8988T (cell line): ENCODE results near the gene KCNAB1.

Experiments
- DNase-seq: peaks from one replicate; pipeline ENCODE4 v3.0.0; 2011

The KCNAB1 gene

DNA sequence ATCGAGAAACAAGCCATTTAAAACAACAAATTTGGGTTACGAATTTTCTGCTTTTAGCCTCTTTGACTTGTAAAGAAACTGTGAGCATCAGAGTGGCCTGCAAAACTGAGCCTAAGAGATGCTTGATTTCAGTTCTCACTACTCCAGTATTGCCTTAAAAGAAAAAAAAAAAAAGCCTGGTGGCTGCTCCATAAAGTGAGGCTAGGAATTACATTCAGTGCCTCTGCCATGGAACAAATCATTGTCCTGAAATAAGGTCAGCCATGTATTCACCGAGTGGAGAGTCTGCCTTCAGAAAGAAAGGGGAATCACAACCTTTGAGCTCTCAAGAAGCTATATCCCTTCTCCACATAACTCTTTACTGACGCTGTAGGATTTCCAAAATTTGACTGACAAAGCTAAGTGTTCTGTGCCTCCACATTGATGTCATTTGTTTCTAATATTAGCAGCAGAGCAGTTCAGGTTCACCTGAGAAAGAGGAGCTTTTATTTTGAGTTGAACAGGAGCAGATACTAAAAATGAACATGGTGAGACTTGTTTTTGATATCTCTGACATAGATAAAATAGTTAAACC, 297.3 kb downstream of the KCNAB1 start:
- DNase-seq = no peak

- DNase-seq = no peak
These were observed 298.1 kb downstream of the KCNAB1 start for GRCh38 chr3:156418428-156418827.

DNA sequence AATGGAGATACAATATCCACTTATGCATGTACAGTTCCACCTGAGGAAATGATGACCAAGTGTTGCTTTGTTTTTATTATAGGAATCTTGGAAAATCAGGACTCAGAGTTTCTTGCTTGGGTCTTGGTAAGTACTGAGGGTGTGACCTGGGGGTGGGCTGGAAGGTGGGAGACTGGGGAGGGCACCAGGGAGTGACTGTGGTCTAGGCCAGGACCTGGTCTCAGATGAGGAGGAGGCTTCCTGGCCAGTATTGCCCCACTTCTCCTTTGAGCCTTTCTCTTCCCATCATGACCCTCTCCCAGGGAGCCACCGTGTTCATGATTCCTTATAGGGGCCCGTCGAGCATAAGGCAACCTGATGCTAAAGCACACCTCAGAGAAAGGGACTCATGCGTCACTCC, 301.2 kb downstream of the KCNAB1 start:
- no peak for DNase-seq

- DNase-seq = no peak
These were observed 304.4 kb downstream of the KCNAB1 start for GRCh38 chr3:156424758-156425157.

GRCh38 chr3:156425651-156426050, 305.3 kb downstream of the KCNAB1 start:
- no peak for DNase-seq

DNA sequence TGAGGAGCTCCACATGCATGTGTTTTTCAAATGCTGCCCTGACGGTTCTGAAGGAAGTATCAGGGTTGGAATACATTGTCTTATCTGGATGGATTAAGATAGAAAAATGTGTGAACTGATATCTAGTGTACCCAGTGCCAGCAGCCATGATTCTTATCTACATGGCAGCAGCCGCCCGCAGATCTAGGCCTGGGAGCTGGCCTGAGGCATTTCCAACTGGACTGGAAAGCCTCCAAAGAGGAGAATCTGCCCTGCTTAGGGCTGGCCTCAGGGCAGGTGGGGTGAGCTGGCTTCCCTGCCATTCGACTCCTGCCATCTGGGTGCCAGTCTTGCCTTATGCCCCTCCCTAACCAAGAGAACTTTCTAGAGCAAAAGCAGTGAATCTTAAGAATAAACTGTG, 308.7 kb downstream of the KCNAB1 start:
- no peak for DNase-seq

- DNase-seq = no peak
These were observed 311.2 kb downstream of the KCNAB1 start for GRCh38 chr3:156431334-156432124.

DNA sequence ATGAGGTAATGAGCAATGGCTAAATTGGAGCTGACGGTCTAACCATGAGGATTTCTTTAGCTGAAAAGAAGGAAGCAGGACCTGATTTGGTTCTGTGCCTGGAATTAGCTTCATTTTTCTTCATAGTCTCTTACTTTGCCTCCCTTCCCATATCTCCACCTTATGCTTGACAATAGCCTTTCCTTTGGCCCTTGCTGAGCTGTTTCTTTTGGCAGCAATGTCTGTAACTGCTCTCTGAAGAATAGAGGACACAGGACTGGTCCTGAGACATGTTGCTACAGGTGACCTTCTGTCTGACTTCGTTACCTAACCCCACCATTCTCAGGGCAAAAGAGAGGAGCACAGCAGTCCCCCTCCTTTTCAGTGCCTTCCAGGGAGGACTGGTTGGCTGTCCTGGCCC, 312.2 kb downstream of the KCNAB1 start:
- no peak for DNase-seq

DNA sequence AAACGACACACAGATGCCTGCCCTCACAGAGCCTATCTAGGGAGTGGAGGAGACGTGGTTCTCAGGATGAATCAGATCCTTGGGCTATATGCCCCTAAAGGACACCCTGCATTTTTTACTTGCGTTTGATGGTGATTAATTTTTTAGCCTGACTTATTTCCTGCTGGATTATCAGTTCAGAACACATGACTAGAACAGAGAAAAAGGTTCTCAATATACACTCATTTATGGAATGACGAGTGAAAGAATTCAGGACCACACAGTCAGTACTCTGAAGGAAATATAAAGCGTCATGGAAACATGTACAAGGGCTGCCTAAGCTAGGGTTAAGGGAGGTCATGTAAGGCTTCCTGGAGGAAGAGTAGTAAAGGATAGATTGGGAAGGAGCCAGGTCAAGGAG, 312.8 kb downstream of the KCNAB1 start:
- DNase-seq = no peak

GRCh38 chr3:156433910-156434309, 313.5 kb downstream of the KCNAB1 start:
- DNase-seq = no peak

DNA sequence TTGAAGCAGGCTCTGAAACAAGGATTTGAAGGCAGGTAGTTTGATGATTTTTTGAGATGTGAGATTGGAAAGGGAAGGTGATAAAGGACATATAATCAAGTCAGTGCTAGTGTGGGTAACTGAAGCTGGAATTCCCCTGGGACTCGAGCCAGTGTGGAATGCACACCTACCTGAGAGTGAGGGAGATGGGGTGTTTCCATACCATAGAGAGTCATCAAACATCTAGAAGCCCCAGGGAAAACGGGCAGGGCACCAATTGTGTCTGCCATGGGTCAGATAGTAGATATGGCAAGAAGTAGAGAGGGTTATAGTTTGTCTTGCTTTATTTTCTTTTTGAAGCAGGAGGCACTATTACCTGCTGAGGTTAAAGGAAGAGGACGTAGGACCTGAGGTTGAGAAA, 314.5 kb downstream of the KCNAB1 start:
- no peak for DNase-seq

DNA sequence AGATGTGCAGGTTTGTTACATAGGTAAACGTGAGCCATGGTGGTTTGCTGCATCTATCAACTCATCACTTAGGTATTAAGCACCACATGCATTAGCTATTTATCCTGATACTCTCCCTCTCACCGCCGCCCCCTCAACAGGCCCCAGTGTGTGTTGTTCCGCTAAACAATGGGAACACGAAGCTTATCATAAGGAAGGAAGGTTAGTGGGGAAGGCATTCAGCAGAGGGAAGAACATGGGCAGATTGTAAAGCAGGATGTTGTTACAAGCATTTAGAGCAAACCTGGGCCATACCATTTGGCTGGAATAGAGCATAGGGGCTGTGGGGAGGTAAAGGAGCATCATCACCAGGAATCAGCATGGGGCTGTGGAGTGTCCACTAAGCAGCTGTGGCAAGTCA, 322.7 kb downstream of the KCNAB1 start:
- no peak for DNase-seq

GRCh38 chr3:156445117-156446090, 325.0 kb downstream of the KCNAB1 start:
- no peak for DNase-seq

DNA sequence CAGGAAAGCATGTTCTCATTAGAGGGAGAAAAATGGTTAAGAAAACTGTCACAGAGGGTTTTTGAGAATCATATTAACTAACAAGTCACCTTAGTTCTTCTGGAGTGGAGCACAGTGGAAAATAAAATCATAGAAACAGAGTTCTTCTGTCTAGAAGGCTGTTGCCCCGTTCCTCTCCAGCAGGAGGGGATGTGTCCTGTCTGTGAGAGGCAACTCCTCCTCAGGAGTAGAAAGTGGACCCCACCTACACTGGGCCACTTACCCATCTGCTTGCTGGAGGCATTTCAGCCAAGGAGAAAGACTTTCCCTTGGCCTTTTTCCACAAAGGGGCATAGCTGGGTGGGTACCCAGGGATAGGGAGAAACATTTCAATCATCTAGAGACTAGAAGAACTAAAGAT, 327.9 kb downstream of the KCNAB1 start:
- DNase-seq = peak; percentile 29

- no peak for DNase-seq
These were observed 329.6 kb downstream of the KCNAB1 start for GRCh38 chr3:156449710-156450574.

DNA sequence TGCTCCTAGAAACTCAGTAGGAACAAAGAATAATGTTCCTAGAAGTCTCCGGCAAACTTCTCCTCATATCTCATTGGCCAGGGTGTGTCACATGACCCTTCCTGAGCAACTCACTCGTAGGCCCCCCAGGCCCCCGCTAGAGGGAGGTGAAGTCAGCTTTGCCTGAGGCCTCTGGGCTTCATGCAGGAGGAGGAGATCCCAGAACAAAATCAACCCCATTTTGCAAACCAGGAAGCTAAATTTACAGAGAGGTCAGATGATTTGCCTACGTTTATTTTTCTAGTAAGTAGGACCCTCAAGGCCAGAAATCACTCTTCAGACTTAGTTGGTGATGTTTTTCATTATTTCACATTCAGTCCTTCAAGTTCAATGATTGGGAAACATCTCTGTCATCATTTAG, 335.5 kb downstream of the KCNAB1 start:
- no peak for DNase-seq

GRCh38 chr3:156456771-156457224, 336.4 kb downstream of the KCNAB1 start:
- no peak for DNase-seq

DNA sequence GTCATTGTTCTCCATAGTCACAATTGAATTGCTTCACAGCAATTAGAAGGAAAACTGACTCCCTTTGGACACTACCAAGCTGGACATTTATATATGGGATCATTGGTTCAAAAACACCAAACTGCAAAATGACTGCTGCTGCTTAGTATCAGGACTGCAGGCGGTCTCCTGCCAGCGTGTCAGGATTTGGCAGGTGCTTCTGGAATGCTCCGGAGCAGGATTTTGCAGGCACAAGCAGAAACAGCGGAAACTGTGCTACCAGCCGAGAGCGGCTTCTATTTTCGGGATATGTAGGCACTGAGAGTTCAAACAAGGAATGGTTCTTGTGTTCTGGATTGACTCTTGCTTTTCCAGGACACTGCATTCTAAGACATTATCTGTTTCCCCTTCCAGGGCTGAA, 339.1 kb downstream of the KCNAB1 start:
- DNase-seq = no peak

DNA sequence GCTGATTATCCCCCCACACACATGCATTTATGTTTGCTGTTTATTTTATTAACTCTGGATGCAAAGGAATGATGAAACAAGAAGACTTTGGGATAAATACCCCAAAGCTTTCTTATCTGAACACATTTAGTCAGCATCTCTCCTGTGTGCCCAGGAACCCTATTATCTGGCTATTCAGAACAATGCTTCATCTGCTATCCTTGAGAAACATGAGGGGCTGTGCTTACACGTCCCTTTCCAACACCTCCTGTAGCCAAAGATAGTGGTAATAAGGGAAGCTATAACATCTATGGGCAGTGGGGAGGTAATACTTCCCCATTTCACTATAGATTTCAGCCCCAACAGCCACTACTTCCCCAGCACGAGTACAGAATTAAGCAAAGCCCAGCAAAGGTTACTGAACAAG, 339.8 kb downstream of the KCNAB1 start:
- DNase-seq = no peak

DNA sequence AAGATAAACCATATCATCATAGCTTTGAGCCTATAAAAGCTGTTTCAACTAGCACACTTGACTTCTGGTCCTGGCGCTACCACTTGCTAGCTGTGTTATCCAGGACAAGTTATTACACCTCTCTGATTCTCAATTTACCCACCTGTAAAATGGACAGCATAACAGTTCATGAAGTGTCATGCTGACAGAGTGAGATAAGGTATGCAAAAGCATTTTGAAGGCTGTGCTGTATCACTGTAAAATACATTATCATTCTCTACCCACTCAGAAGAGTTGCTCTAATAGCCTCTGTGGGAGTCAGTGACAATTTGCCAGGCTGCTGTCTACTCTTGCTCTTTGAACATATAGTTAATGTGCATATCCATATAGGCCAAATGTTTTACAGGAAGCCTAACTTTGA, 341.5 kb downstream of the KCNAB1 start:
- no peak for DNase-seq

DNA sequence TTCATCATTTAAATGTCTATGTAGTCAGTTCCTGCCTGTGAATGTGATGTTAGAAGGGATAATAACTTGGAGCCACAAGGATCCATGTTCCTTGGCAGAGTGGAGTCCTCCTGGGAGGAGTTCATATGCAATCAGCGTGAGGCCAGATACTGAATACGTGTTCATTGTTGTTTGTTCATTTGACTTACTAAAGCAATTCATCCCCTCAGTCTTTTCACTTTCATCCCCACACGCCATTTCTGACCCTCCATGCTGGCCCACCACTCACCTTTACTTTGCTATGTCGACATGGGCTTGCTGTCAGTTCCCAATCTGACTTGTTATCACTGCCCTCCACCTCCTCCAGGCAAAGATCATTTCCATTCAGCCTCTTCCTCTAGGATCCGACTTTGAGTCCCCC, 342.7 kb downstream of the KCNAB1 start:
- DNase-seq = no peak

GRCh38 chr3:156465194-156465593, 344.8 kb downstream of the KCNAB1 start:
- DNase-seq = no peak

GRCh38 chr3:156469456-156469855, 349.1 kb downstream of the KCNAB1 start:
- DNase-seq = no peak
